Kidney epithelial cell (primary cell): ENCODE results near the gene HSF2BP. TPM values are rescaled to one million over a fixed set of nuclear protein-coding genes. Genes with fewer than 3 reads are reported as not detected.

ENCODE experiments used
- DNase-seq: peaks from one replicate; pipeline ENCODE4 v3.0.0-alpha.2; 2010; ENCODE audit warnings: low read depth
- H3K27me3 ChIP-seq: 2 replicates; pipeline ENCODE4 v1.6.0; 2011; ENCODE audit warnings: low read length; ENCODE audit not compliant: control insufficient read depth, insufficient read depth
- H3K36me3 ChIP-seq: 2 replicates; pipeline ENCODE4 v1.5.1; 2011; ENCODE audit warnings: low read length; ENCODE audit not compliant: control insufficient read depth, insufficient read depth
- H3K4me3 ChIP-seq: 2 replicates; pipeline ENCODE4 v1.5.1; 2011; ENCODE audit warnings: low read depth, mild to moderate bottlenecking, control low read depth, low read length
- total RNA-seq: library from RNA; depleted of rRNA; stranded (reverse); fragments of >200 nt; gene quantifications from 2 replicates; pipeline ENCODE4 v1.2.3, GENCODE V29; 2015
- TF ChIP-seq, protein P1 (sequence below): IDR thresholded peaks from 2 replicates; pipeline ENCODE4 v1.5.1; 2011; ENCODE audit warnings: mild to moderate bottlenecking, moderate library complexity, low read length, control low read depth, inconsistent platforms; ENCODE audit not compliant: insufficient read depth, poor library complexity, severe bottlenecking

Gene HSF2BP
- total RNA-seq, 1 donor from 2014 or later = 3.5 TPM

DNA sequence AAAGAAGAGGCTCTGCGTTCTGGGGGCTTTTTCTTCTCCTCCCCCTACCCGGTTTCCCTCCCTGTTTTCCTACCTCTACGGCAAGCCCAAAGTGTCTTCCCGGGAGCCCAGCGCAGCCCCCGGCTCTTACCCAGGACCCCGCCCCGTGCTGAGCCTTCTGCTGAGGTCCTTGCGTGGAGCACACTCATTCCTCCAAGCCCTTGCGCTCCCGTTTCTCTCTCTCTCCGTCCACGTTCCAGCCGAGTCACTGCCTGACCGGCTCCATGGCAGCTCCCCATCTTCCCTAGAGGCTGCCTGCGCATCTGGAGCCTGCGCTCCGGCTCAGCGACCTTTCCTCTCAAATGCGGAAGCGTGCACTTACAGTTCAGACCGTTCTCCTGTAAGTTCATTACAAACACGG is 34.7 kb upstream of the HSF2BP start:
- peaks cover 3% of the 10 kb centered on the region for H3K36me3 ChIP-seq
- no peak for DNase-seq
- TF ChIP-seq, protein P1, sequence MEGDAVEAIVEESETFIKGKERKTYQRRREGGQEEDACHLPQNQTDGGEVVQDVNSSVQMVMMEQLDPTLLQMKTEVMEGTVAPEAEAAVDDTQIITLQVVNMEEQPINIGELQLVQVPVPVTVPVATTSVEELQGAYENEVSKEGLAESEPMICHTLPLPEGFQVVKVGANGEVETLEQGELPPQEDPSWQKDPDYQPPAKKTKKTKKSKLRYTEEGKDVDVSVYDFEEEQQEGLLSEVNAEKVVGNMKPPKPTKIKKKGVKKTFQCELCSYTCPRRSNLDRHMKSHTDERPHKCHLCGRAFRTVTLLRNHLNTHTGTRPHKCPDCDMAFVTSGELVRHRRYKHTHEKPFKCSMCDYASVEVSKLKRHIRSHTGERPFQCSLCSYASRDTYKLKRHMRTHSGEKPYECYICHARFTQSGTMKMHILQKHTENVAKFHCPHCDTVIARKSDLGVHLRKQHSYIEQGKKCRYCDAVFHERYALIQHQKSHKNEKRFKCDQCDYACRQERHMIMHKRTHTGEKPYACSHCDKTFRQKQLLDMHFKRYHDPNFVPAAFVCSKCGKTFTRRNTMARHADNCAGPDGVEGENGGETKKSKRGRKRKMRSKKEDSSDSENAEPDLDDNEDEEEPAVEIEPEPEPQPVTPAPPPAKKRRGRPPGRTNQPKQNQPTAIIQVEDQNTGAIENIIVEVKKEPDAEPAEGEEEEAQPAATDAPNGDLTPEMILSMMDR = no peak

DNA sequence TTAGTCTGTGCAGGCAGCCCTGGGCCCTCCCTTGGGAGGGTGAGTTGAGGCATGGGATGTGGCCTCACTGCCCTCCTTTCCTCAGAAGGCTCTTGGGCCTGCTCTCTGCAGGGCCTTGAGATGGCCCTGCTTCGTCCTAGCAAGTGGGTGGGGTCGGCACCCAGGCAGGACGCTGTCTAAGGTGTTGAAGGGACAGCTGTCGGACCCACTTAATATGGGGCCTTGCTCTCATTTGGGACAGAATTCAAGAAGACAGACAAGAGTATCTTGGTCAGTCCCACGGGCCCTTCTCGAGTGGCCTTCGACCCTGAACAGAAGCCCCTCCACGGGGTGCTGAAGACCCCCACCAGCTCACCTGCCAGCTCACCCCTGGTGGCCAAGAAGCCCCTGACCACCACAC is 33.7 kb upstream of the HSF2BP start:
- no peak for DNase-seq
- H3K27me3 ChIP-seq = no peaks in the 10 kb centered on the region
- TF ChIP-seq, protein P1 = no peak
- peaks cover 5% of the 10 kb centered on the region for H3K36me3 ChIP-seq
- H3K4me3 ChIP-seq = no peak overlapping the region

More for the DNA sequence above, 34.7 kb upstream of the HSF2BP start:
- Histone ChIP-seq H3K27me3 (no peaks in the 10 kb centered on the region), H3K4me3 (no peak overlapping the region)

DNA sequence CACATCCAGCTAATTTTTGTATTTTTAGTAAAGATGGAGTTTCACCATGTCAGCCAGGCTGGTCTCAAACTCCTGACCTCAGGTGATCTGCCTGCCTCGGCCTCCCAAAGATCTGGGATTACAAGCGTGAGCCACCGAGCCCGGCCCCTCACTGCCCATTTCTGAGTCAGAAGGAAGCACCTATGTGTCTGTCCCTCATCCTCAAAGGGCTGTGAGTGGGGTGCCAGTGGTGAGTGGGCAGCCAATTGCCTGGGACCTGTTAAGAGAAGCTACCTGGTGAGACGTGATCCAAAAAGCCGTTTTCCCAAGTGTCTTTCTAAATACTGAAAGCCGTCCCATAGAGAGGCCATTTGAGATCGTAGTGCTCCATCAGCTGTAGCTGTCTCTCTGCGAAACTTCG is 32.5 kb upstream of the HSF2BP start:
- no peak for DNase-seq
- Histone ChIP-seq H3K4me3 (no peak overlapping the region), H3K27me3 (no peaks in the 10 kb centered on the region), H3K36me3 (peaks cover 5% of the 10 kb centered on the region)
- TF ChIP-seq, protein P1 = no peak

DNA sequence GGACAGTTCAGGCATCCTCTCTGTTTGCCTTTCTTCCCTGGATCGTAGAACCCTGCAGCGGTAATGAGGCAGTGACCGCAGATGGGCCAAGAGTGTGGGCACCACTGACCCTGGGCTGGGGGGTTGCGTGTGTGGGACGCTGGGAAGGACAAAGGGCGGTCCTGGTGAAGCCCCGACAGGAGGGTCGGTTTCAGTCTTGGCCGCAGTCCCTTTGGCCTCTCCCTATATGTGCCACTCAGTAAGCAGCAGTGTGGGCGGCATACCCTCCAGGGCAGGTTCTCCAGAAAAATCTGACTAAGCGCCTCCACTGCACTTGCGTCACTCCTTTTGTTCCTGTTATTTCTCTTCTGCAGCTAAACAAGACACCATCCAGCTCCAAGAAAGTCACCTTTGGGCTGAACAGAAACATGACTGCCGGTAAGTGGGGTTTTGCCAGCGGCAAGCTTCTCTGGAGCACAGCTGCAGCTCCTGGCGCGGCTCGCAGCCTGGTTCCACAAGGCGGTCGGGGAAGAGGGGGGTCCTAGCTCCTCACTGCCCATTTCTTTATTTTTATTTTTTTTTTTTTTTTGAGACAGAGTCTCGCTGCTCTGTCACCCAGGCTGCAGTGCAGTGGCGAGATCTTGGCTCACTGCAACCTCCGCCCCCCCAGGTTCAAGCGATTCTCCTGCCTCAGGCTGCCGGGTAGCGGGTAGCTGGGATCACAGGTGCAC is 32.0 kb upstream of the HSF2BP start:
- no peaks in the 10 kb centered on the region for H3K27me3 ChIP-seq
- peaks cover 7% of the 10 kb centered on the region for H3K36me3 ChIP-seq
- no peak for DNase-seq
- no peak overlapping the region for H3K4me3 ChIP-seq
- TF ChIP-seq, protein P1 = no peak

DNA sequence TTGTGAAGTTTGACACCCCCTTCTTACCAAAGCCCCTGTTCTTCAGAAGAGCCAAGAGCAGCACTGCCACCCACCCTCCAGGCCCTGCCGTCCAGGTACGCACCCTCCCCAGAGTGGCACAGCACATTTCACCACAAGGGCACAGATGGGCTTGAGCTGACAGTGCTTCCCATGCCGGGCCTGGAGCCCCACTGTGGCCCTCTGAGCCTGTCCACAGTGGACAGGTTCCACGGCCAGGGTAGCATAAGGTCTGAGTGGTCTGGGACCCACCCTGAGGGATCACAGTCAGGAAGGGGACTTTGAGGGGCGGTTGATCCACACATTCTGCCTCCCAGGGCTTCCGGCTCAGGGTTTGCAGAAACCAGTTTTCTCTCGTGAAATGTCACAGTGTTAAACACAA is 31.1 kb upstream of the HSF2BP start:
- Histone ChIP-seq H3K4me3 (no peak overlapping the region), H3K36me3 (peaks cover 10% of the 10 kb centered on the region), H3K27me3 (no peaks in the 10 kb centered on the region)
- DNase-seq = no peak
- TF ChIP-seq, protein P1 = no peak
